HG03571 (cell line): ENCODE results near the gene KCNQ1.

Experiments
- ATAC-seq: cut with Tn5 transposase; IDR thresholded peaks from one replicate; pipeline ENCODE4 v1.9.1; 2021; ENCODE audit not compliant: unreplicated experiment

Gene KCNQ1

DNA sequence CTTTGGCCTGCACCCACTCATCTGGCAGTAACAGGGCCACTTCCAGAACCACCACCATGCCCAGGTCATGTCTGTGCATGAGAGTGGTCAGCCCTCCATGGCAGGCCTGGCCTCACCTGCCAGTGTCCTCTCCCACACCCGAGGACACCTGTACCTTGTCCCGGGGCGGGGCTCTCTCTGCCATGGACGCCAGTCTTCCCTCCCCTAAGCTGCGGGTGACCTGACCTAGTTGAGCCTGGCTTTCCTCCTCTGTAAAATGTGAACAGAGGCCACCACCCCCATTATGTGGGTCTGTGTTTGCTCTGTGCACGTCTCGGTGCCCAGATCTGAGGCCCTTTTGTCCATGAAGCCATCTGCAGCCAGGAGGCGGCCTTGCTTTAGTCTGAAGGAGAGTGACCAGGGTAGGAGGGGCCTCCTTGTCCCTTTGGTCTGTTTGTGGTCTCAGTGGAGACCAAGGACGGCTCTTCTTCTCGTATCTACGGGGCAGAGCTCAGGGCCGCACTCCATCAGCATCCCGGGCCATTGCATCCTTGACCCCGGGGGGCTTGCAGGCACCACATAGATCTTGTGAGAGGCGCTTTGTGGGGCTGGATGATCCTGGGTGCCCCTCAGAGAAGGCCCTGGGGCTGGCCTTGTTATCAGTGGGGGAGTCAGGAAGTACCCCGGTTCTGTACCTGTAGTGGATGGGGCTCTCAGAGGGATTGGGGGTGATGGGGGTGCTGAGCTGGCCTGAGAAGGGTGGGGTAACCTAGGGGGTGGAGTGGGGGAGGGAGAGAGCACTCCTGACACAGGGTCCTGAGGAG lies 121.6 kb downstream of the KCNQ1 start:
- no peak for ATAC-seq

DNA sequence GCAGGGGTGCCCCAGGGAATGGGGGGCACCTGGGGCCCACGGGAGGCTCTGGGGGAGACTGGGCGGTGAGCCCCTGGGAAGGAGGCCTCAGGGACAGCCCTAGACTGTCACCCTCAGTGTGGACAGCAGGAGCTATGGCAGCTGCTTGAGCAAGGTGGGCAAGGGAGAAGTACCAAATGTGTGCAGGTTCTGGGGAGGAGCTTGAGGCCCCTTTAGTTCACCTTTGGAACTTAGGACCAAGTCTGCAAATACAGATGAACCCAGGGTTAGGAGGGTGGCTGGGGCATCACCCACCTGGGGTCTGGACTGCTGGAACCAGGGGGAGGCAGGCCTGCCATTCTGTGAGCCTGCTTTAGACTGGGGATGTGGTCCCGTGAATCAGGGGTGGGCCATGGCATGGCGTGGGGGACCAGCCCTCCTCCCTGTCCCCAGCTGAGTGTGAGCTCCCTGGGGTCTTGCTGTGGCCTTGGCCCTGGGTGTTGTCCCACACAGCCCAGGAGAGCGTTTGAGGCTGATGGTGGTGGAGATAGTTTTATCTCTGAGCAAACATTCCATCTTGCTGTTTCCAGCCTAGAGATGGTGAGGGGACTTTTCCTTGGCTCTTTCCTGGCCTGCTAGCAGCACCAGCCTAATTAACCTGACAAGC lies 122.3 kb downstream of the KCNQ1 start:
- ATAC-seq = no peak

DNA sequence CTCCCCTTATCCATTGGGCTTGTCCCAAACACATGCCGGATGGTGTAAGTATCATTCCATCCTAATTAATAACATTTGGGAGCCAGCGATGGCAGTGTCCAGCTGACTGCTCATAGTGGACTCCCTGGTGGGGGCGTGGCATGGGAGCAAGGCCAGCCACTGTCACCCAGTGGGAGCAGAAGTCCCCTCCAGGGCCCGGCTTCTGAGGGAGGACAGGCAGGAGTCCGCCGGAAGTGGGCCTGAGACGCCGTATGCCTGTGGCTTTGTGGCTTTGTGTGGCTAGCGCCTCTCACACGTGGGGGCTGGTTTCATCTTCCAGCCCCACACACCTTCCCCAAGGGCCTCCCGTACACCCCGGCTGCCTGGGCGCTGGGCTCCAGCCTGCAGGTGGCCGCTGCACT lies 124.5 kb downstream of the KCNQ1 start:
- no peak for ATAC-seq

DNA sequence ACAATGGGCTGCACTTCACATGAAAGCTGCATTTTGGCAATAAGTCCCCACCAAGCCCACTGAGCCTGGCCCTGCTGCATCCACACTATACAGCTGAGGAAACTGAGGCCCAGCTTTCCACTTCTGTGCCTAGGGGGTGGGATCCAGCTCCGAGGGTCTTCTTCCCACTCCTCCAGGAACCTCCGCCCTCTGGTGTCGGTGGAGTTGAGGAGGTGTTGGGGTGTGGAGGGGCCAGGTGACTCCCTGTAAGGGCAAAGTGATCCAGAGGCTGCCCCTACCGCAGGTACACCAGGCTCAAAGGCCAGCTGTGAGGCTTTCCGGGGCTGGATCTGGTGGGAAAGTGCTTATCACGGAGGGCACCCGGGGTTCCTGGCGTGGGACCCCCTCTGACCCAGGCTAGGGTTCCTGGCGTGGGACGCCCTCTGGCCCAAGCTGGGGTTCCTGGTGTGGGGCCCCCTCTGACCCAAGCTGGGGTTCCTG lies 125.0 kb downstream of the KCNQ1 start:
- ATAC-seq = no peak

DNA sequence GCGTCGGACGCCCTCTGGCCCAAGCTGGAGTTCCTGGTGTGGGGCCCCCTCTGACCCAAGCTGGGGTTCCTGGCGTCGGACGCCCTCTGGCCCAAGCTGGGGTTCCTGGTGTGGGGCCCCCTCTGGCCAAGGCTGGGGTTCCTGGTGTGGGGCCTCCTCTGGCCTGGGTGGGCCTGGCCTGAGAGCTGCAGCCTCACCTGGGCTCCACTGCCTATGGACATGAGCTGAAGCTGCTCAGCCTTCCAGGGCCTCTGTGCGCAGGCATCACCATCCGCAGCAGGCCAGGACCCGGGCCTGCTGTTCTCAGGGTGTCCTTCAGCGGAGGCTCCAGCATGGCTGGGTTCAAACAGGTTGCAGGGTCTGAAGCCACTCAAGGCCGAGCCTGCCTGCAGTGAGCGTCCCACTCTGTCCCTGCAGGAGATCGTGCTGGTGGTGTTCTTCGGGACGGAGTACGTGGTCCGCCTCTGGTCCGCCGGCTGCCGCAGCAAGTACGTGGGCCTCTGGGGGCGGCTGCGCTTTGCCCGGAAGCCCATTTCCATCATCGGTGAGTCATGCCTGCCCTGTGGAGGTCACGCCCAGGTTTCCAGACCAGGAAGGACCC lies 125.5 kb downstream of the KCNQ1 start:
- ATAC-seq = no peak

DNA sequence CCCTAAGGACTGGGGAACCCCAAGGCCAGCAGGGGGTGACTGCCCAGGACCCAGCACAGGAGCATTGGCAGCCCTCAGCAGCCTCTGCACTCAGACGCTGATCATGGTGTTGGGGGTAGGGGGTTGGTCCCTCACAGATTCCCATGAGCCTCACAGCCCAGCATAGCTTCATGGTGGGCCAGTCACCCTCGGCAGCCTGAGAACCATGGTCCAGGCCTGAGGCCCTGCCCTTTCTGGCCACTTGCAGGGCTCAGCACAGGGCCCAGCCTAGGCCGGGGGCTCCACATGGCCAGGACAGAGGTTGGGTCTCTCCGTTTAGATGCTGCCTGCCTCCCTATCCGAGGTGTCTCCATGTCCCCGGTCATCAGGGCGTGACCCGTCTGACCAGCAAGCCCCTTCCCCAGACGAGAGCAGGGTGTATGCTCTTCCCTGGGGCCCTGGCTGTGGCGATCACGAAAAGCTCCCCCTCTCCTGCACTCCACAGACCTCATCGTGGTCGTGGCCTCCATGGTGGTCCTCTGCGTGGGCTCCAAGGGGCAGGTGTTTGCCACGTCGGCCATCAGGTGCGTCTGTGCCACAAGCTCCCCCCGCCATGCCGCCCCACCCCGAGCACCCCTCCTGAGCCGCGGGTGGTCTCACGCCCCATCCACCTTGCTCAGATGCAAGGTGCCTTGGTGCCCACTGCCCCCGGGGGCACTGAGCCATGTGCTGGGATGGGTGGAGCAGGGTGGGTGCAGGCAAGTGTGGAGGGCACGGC lies 126.2 kb downstream of the KCNQ1 start:
- ATAC-seq = no peak

DNA sequence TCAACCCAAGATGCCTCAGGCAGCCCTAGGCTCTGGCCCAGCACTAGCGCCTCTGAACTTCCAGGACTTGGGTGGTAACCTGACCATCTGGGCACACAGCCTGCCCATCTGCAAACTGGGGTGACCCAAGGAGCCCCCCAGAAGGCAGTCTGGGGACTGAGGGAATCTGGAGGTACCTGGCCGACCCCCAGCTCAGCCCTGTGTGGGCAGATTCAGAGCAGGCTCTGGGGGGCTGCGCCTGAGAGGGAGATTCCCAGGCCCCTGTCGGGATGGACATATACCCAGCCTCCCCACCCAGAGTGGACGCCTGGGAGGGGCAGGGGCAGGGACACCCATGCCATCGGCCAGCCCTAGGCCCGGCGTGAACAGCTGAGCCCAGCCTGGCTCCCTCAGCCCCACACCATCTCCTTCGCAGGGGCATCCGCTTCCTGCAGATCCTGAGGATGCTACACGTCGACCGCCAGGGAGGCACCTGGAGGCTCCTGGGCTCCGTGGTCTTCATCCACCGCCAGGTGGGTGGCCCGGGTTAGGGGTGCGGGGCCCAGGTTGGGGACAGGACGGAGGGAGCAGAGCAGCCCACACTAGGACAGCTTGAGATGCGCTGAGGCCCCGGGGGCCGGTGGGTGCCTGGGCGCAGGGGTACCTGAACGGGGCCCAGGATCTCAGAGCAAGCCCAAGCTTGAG lies 126.9 kb downstream of the KCNQ1 start:
- ATAC-seq = no peak

DNA sequence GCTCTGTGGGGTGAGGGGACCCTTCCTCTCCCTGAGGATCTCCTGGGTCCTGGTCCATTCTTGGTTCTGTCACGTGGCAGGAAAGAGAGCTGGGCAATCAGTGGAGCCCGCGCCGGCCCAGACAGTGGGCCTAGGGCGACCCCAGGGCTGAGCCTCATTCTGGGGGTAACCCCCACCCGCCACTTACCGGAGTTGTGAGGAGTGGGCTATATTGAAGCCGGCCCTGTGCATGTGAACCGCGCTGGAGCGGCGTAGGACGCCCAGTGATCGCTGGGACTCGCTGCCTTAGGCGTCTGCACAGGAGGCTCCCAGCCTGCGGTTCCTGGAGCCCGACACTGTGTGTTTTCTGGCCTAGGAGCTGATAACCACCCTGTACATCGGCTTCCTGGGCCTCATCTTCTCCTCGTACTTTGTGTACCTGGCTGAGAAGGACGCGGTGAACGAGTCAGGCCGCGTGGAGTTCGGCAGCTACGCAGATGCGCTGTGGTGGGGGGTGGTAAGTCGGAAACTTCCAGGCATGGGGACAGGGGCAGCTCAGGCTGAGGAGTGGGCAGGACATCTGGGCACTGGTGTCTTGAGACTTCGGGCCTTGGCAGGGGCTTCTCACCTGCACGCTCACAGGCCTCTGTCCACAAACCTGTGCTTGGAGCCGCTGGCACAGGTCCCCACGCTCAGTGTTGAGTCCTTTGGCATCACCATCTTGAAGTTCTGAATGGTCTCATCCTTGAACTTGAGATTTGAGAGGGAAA lies 127.9 kb downstream of the KCNQ1 start:
- no peak for ATAC-seq

DNA sequence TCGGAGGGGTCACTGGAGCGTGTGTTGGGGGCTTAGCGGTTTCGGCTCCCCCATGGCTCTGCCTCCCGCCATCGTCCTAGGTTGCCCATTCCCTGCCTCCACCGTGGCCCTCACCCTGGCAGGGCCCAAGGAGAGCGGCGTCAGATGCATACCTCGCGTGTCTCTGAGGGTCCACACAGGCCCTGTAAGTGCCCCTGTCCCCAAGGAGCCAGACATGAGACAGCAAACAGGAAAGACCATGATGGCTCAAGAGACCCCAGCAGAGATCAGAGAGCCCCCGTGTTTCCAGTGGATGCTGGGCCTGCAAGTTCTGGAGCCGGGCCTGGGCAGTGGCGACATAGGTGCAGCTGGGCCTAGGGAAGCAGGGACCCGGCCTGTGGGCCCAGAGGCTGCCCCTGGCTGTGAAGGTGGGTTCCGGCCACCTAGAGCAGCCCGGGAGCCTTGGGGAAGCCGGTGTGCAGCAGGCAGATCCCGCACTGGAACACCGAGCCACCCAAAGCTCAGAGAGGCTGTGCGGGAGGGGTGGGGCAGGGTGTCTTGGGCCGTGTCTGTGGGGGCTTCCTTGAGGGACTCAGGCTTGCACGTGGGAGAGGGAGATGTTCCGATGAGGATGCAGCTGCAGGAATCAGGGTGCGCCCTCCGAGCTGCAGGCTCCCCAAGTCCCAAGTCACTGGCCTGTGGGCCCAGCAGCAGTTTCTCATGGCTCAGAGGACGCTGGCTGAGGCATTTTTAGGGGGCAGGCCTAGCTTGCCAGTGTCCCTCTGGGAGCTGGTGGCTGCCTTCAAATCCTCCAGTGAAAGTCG lies 128.6 kb downstream of the KCNQ1 start:
- no peak for ATAC-seq

DNA sequence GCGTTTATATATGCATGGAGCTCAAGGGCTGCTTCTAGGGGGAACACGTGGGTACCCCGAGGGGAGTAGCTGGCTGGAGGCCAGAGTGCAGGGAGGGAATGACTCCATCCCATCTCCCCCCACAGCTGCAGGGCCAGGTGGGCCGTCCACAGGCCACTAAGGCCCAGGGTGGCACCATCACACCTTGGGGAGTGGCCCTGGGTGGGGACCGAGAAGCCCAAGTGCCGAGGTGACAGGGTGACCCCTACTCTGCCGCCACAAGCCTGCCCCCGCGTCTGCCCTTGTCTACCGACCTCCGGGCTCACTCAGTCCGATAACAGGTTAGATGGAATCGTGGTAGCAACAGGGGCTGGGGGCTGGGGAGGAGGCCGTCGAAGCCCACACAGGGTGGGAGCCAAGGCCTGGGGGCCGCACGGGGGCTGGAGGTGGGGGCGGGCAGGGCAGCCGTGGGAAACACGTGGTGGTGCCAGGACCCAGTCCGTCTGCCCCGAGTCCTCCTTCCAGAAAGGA lies 129.3 kb downstream of the KCNQ1 start:
- no peak for ATAC-seq

DNA sequence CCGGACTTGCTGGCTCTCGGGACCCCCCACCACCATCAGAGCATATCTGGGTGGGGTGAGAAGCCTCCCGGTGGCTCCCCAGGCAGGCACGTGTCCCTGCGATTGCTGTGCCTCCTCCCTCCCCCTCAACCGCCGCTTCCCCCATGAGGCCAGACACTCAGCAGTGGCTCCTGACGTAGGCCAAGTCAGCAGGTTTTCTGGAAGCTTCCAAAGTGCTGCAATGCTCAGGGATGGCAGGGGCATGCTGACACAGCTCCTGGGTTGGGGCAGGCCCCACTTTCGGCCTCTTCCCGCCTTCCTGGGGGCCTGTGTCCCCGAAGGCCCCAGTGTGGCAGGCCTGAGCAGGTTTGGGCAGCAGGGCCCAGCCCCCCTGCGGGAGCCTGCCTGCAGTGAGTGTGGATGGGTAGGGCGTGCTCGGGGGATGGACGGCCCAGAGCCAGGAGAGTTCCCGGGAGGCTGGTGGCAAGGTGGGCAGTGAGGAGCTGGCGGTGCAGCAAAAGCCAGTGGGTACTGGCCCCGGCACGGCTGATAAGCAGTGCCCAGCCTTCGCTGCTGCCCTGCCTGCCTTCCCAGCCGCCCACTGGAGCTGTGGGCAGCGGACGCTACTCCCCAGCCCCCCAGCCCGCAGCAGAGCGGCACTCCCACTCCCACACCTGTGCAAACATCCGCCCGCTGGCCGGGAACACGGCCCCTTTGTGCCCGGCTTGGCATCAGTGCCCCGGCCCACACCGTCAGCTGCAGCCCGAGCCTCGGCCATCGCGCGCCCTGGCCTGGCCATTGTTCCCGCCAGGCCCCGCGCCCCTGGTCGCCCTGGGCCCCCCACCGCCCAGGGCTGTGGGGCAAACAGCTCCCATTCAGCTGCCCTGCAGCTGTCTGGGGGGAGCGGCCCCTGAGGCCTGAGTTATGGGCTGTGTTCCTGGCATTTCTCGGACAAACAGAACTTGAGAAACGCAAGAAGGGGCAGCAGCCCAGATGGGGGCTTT lies 130.0 kb downstream of the KCNQ1 start:
- ATAC-seq = no peak

DNA sequence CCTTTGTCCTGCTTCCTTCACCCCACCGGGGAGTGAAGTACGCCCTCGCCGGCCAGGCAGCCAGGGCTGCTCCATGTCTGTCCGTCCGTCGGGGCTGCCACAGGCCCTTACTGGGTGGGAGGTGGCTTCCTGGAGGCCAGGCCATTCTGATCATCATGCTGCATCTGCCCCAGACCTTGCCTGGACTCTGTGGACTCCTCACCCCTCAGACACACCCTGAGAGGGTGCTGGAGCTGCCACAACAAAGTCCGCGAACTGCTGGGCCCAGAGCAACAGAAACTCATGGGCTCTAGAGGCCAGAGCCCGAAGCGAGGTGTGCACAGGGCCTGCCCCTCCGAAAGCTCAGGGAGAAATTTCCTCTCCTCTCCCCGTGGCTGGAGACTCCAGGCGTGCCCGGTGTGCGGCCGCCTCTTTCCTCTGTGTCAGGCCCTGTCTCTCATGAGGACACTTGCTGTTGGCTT lies 130.8 kb downstream of the KCNQ1 start:
- ATAC-seq = no peak

DNA sequence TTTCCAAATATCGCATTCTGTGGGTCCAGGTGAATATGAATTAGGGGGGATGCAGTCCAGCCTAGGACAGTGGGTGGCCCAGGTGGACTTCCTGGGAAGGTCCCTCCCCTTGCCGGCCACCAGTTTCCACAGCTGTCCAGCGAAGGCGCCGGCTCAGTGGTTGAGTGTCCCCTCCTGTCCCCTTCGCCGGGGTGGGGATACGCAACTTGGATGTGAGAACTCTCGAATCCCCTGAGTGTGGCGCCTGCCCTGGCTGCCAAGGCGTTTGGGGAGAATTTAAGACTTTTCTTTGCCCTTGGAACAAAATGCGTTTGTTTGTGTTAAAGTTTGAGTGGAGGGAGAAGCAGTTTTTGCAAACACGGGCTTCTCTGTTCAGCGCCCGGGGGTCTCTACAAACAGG lies 131.3 kb downstream of the KCNQ1 start:
- no peak for ATAC-seq

DNA sequence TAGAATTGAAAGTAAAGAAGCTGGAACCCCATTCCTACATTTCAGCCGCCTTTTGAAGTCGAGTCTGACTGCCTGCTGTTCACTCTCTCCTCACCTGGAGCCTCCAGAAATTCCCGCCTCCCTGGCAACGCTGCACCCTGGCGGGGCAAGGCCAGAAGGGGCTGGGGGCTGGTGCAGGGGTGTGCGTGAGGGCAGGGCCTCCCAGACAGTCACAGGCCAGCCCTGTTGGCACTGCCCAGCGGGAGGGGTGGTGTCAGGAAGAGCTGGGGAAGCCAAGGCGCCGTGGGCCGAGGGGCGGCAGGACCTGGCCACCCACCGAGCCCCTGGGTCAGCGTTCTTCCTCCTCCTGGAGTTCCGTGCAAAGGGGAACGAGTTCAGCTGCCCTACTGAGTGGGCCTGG lies 131.7 kb downstream of the KCNQ1 start:
- ATAC-seq = no peak

DNA sequence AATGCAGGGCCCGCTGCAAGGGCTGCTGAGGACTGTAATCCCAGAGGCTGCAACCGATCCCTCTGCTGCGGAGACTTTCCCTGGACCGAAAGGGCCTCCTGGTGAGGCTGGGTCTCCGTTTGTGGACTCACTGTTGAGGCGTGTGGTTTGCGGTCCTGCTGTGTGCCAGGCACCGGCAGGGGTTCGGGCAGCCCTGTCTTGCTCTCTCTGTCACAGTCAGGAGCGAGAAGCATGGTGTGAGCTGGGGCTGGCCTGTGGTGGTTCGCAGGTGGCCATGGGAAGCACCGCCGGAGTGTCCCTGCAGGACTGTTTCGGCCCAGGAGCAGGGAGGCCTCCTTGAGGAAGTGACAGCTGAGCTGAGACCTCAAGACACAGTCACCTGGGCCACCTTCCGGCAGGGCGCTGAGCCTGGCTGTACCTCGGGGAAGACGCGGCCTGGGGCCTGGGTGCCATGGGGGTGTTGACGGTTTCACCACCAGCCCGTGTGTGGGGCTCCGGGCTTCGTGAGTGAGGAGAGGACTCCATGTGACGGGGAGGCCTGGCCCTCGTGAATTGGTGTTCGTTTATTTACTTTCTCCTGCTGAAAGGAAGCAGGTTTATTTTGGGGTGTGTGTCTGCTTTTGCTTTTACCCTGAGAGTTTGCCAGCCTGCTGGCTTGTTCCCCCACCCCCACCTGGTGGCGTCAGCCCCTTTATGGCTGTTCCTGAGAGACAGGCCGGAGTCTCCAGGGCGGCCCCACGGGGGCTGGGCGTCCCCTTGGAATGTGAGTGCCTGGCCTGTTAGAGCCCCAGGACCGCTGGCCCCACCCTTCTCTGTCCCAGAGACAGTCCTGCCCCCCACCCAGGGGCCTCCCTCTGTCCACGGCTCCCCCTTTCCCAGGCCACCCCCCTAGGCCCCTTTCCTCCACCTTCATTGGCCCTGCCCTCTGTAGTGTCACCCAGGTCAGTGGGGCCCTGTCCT lies 132.5 kb downstream of the KCNQ1 start:
- ATAC-seq = no peak

DNA sequence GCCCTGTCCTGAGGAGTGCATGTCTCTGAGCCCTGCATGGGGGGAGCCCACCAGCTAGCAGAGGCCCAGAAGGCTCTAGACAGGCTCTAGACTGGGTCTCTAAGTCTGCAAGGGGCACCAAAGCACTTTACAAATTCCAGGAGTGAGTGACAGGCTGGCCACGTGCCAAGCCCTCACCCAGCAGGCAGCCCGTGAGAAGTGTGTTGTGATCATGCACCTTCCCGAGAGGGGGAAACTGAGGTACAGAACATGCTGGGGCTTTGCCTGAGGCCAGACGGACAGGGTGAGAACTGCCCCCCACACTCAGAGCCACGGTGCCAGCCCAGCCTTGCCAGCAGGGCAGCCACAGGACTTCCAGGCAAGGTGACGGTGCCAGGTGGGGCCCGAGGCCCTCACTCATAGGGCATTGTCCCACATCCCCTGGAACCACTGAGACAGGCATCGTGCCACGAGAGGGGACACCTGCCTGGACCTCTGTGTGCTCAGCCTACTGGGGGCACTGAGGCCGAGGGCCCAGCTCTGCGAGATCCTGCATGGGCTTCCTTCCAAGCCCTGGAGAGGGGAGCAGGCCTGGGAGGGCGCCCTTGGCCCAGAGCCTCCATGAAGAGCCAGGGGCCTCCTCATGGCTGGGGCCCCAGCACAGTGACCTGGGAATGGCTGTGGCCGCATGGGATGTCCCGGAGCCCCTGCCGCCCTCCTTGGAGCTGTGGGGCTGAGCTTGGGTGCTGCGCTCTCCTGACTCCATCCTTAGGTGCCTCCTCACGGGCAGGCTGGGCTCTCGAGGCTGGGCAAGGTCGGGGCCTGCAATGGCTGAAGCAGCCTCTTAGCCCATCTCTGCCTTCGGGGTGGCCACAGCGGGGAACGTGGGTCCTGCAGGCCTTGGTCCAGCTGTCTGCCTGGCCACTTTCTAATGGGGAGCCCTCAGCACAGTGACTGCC lies 133.5 kb downstream of the KCNQ1 start:
- ATAC-seq = no peak
